Bladder microvascular endothelial cell (primary cell): ENCODE results near the gene CD14. TPM values are rescaled to one million over a fixed set of nuclear protein-coding genes. Genes with fewer than 3 reads are reported as not detected.

Source experiments
- total RNA-seq: library from RNA; depleted of rRNA; stranded (reverse); fragments of >200 nt; gene quantifications from 2 replicates; pipeline ENCODE4 v1.2.3, GENCODE V29; 2014

Gene CD14
- total RNA-seq = 3.2 TPM in 1 of 2 replicates, not detected in the other

DNA sequence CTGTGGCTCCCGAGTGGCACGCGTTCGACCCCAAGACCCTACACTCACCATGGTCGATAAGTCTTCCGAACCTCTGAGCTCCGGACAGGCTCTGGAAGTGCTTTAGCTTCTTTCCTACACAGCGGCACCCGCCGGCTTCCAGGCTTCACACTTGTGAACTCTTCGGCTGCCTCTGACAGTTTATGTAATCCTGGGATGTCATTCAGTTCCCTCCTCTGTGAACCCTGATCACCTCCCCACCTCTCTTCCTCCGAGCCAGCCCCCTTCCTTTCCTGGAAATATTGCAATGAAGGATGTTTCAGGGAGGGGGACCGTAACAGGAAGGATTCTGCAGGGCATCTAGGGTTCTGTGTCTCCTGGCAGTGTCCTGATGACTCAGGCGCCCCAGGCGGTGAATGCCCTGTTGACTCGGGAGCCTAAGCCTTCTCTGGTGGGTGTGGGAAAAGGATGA, at the start of gene CD14:
CD14 (minus strand) TSS at position 155 of the 451 bp plus-strand sequence; CDS start at position 51, 104 bp downstream.

DNA sequence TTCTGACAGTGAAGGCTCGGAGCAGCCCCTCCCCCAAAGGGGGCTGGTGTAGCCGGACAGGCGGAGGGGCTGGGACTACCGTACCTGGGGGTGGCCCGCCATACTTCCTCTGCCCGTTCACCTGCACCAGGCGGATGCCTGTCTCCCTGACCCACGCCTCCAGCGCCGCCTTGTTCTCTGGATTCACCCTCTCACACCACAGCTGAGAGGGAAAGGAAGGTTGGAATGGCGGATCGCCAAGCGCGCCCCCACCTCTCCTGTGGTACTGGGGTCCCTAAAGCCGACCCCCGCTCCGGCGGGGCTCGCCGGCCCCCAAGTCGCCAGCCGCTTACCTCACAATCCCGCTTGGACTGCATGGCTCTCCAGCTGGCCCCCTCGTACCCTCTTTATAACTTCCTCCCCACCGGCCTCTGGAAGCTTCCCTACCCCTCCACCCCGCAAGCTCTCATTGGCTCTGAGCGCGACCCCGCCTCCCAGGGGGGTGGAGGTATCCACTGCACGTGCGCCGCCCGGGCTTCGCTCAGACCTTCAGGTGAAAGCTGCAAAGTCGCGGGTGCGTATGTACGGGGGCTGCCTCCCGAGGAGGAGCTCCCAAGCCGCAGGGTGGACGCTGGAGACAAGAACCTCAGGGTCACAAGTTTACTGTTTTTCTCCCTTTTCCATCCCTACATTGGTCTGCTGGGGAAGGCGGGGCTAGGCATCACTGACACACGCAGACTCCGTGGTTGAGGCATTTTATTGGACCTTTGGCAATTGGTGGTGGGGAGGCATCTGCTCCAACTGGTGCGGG, 40.4 kb upstream of the CD14 start, which contains the start of gene DND1:
DND1 (minus strand) TSS at position 390 of the 790 bp plus-strand sequence; CDS start at position 356, 34 bp downstream.

DNA sequence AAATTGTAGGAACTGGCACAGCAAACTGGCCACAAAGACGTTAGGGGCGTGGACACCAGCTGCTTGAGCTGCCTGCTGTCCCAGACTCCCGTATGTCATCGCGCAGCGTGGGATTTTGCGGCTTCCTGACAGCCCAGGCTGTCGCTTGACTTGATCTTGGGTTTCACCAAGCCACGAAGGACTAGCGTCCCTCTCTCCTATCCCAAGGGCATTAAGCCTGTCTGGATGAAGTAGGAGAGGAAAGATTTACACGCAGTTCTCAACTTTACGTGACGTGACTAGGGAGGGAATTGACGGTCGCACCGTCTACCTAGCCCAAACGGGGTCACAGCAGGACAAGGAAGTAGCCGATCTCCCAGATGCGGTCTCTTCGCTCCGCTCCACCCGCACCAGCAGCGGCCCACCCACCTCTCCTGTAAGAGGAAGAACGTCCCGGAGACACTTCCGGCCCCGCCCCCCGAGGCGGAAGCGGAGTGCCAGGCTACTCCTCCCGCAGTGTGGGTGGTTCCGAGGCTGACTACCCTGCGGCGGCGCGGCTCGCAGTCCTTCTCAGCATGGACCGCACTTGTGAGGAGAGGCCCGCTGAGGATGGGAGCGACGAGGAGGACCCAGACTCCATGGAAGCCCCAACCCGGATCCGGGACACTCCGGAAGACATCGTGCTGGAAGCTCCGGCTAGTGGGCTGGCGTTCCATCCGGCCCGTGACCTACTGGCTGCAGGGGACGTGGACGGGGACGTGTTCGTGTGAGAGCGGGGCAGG, 31.6 kb upstream of the CD14 start, which contains the start of gene WDR55:
WDR55 (plus strand) TSS at position 546 of the 761 bp plus-strand sequence; CDS start at position 555, 9 bp downstream.

DNA sequence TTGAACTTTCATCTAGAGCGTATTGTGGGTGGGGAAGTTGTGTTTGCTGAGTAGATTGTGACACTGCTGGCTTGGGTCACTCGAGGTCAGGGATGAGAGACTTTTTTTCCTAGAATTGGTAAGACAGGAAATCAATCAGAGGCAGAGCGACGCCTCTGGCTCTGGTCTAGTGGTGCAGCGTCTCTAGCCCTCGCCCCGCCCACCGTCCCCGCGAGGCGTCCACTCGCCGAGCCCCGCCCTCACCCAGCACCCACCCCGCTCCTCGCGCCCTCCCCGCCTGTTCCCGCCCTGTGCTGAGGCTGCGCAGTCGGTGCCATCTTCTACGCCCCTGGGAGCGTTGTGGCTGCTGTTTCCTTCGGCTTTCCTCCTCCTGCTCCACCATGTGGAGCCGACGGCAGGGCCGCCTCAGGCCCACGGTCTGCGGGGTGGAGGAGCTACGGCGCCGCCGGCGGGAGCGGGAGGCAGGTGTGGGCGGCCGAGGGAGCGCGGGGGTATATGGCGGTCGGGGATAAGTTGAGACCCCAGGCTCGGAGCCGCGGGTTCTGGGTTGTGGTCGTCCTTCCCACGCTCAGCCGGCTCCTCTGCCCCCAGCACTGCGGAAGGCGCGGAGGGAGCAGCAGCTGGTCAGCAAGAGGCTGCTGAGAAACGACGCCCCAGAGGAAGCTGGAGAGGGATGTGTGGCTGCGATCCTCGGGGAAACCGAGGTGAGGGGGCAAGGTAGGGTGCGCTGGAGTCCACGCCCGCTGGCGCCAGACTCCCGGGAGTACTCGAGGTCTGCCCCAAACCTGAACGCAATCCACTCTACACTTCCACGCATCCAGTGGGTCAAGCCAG, 6.4 kb upstream of the CD14 start, which contains the start of gene TMCO6:
TMCO6 (plus strand) TSS at position 304 of the 834 bp plus-strand sequence; CDS start at position 381, 77 bp downstream.

Other genes with a start within 250 kb of the CD14 start
- gene ANKHD1, start 231.3 kb downstream of the CD14 start, total RNA-seq = 46.1 and 120 TPM in 2 replicates
- gene EIF4EBP3, start 85.5 kb downstream of the CD14 start, total RNA-seq = 0.44 and 1.6 TPM in 2 replicates
- gene SRA1, start 75.7 kb downstream of the CD14 start, total RNA-seq = 15.4 and 17.1 TPM in 2 replicates
- 5.0 and 16.0 TPM in 2 replicates for gene APBB3, start 68.6 kb downstream of the CD14 start, total RNA-seq
- 11.3 and 45.3 TPM in 2 replicates for gene SLC35A4, start 68.3 kb downstream of the CD14 start, total RNA-seq
- 15.4 and 19.7 TPM in 2 replicates for gene TMCO6, start 6.3 kb upstream of the CD14 start, total RNA-seq
- 42.2 and 64.1 TPM in 2 replicates for gene NDUFA2, start 14.5 kb upstream of the CD14 start, total RNA-seq
- 75.0 and 111 TPM in 2 replicates for gene IK, start 14.7 kb upstream of the CD14 start, total RNA-seq
- 30.4 and 34.9 TPM in 2 replicates for gene WDR55, start 31.7 kb upstream of the CD14 start, total RNA-seq
- gene DND1, start 40.4 kb upstream of the CD14 start, total RNA-seq = 0.38 and 0.49 TPM in 2 replicates
- 60.2 and 70.4 TPM in 2 replicates for gene HARS1, start 58.2 kb upstream of the CD14 start, total RNA-seq
- 24.1 and 36.4 TPM in 2 replicates for gene HARS2, start 58.3 kb upstream of the CD14 start, total RNA-seq
- gene ZMAT2, start 67.3 kb upstream of the CD14 start, total RNA-seq = 37.2 and 58.8 TPM in 2 replicates
- gene PCDHA1, start 153.0 kb upstream of the CD14 start, total RNA-seq = 0.13 TPM in 1 of 2 replicates, not detected in the other
- gene PCDHA2, start 161.7 kb upstream of the CD14 start, total RNA-seq = 0.06 TPM in 1 of 2 replicates, not detected in the other
- under 0.01 and 0.19 TPM in 2 replicates for gene PCDHA3, start 167.9 kb upstream of the CD14 start, total RNA-seq
- under 0.01 and 0.19 TPM in 2 replicates for gene PCDHA4, start 173.9 kb upstream of the CD14 start, total RNA-seq
- gene PCDHA5, start 188.4 kb upstream of the CD14 start, total RNA-seq = under 0.01 TPM in 1 of 2 replicates, not detected in the other
- 0.13 and 0.16 TPM in 2 replicates for gene PCDHA6, start 194.8 kb upstream of the CD14 start, total RNA-seq
- gene PCDHA7, start 201.1 kb upstream of the CD14 start, total RNA-seq = under 0.01 and 0.06 TPM in 2 replicates
- 0.13 TPM in 1 of 2 replicates, not detected in the other for gene PCDHA8, start 208.0 kb upstream of the CD14 start, total RNA-seq
- 0.06 TPM in 1 of 2 replicates, not detected in the other for gene PCDHA9, start 215.2 kb upstream of the CD14 start, total RNA-seq
- under 0.01 and 0.13 TPM in 2 replicates for gene PCDHA10, start 222.7 kb upstream of the CD14 start, total RNA-seq
- under 0.01 and 0.13 TPM in 2 replicates for gene PCDHA11, start 235.8 kb upstream of the CD14 start, total RNA-seq
- gene PCDHA12, start 242.1 kb upstream of the CD14 start, total RNA-seq = under 0.01 TPM in 1 of 2 replicates, not detected in the other
- gene PCDHA13, start 248.9 kb upstream of the CD14 start, total RNA-seq = not detected in 2 replicates